Fibroblast of villous mesenchyme (primary cell): Measurements from ENCODE around the gene COG7. TPM values are rescaled to one million over a fixed set of nuclear protein-coding genes. Genes with fewer than 3 reads are reported as not detected.

ENCODE experiments used
- DNase-seq: peaks from one replicate; pipeline ENCODE4 v3.0.0-alpha.2; 2010; ENCODE audit warnings: low read depth
- H3K4me3 ChIP-seq: 2 replicates; pipeline ENCODE4 v1.5.1; 2011; ENCODE audit warnings: low read depth, mild to moderate bottlenecking, low read length
- total RNA-seq: library from RNA; depleted of rRNA; stranded (reverse); fragments of >200 nt; gene quantifications from 2 replicates; pipeline ENCODE4 v1.2.3, GENCODE V29; 2012
- TF ChIP-seq, protein P1 (sequence below): IDR thresholded peaks from 2 replicates; pipeline ENCODE4 v1.5.1; 2012; ENCODE audit warnings: low read depth, mild to moderate bottlenecking, low read length; ENCODE audit not compliant: insufficient read depth

COG7 gene
- total RNA-seq, 1 donor, result 29.4 TPM

DNA sequence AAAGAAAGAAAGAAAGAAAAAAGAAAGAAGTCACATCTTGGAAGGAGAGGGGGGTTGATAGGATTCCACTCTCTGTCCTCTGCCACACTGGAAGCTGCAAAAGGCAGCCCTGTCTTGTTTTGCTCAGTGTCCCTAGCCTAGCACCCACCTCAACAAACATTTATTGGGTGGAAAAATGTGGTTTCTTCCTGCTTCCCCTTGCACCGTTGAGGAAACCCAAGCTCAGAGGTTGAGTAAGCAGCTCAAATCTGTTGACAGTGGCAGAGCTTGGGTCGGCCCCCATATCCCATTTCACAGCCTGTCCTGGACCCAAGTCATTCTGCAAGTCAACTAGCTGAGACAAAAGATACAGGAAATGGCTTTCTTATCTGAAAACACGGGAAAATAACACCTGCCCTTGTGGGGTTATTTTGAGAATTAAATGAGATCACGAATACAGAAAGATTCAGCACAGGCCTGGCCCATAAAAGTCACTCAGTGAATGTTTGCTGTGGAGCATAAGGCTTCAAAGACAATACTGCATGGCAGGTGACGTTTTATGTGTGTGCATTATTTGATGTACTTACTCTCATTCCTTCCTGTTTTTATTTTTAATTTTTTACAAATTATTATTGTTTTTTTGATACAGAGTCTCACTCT lies 87.3 kb downstream of the COG7 start:
- H3K4me3 ChIP-seq, result no peak overlapping the region
- no peak for DNase-seq

DNA sequence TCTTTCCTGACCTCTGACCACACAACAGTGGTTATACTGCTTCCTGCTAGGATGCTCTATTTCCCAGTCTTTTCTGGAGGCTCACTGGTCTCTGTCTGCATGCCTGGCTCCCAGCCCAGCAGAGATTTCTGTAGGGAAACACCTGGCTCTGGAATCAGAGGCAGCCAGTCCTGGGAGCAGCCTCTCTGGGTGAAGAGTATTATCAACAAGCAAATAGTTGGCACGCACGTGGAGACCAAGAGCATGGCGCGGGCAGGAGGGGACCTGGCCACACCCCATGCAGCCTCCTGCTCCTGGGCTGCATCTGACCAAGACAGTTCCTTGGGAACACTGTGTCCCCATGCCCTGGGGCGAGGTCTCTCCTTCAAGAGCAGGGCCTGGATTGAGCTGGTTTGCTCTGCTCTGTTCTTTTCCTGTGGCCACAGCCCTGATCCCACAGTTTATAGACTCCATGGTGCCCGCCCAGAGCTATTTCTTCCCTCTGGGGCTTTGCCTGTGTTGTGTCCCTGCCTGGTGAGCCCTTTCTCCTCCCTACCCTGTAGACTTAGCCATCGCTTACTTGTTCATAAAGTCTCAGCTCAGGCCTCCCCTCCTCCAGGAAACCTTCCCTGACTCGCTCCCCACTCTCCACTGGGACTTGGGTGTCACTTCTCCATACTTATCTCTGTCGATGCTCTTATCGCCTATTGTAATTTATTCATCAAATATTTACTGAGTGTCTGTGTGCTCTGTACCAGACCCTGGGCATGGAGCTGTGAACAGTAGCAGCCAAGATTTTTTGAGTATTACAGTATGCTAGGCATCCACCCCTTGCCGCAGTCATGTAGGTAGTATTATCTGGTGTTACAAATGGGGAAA lies 90.3 kb downstream of the COG7 start:
- H3K4me3 ChIP-seq, result no peak overlapping the region
- DNase-seq, result no peak
- TF ChIP-seq, protein P1, sequence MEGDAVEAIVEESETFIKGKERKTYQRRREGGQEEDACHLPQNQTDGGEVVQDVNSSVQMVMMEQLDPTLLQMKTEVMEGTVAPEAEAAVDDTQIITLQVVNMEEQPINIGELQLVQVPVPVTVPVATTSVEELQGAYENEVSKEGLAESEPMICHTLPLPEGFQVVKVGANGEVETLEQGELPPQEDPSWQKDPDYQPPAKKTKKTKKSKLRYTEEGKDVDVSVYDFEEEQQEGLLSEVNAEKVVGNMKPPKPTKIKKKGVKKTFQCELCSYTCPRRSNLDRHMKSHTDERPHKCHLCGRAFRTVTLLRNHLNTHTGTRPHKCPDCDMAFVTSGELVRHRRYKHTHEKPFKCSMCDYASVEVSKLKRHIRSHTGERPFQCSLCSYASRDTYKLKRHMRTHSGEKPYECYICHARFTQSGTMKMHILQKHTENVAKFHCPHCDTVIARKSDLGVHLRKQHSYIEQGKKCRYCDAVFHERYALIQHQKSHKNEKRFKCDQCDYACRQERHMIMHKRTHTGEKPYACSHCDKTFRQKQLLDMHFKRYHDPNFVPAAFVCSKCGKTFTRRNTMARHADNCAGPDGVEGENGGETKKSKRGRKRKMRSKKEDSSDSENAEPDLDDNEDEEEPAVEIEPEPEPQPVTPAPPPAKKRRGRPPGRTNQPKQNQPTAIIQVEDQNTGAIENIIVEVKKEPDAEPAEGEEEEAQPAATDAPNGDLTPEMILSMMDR, result no peak

More for the DNA sequence above, 87.3 kb downstream of the COG7 start:
- TF ChIP-seq, protein P1, result no peak

DNA sequence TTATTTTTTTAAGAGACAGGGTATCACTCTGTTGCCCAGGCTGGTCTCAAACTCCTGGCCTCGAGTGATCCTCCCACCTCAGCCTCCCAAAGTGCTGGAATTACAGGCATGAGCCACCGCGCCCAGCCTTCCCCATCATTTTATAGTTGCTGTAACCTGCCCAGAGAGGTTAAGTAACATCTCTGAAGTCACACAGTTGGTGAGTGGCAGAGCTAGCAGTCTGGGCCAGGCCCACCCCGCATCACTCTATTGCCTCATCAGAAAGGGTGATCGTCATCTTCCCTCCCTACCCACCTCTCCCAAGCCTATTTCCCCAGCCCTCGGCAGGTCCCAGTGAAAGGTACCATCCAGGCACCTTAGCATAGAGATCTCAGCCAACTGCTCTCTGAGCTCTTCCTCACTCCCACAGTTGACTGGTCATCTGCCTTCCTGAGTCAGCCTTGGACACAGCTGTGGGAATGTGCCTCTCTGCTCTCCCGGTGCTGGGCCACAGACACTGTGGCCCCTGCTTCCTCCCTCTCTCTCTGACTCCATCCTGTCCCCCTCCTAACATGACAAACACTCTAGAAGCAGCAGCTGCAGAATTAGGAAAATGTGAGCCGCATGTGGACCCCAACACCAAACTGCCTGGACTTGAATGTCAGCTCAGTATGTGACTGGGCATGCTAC lies 93.8 kb downstream of the COG7 start:
- TF ChIP-seq, protein P1, result no peak
- DNase-seq, result no peak

DNA sequence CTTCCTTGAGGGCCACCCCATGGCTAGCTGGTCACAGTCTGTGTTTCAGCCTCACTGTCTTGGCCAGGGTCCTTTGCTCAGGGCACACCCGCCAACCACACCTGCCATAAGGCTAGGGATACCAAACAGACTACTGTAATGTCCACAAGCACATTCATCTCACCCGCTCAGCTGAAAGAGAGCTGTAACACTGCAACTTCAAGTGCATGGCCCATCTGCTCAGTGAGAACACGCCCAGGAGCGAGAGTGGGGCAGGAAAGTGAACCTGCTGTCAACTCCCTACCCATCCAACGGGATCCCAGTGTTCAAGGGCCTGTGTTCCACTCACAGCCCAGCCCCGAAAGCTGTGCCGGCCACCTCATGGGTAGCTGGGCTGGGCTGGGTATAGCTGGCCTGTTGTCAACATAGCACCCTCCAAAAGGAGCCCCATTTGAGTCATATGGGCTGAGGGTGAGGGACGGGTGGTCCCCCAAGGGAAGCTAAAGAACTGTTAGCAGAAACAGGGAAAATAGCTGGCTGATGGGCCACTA lies 95.2 kb downstream of the COG7 start:
- TF ChIP-seq, protein P1, result no peak
- DNase-seq, result no peak
- no peak overlapping the region for H3K4me3 ChIP-seq

More for the DNA sequence above, 93.8 kb downstream of the COG7 start:
- no peak overlapping the region for H3K4me3 ChIP-seq

DNA sequence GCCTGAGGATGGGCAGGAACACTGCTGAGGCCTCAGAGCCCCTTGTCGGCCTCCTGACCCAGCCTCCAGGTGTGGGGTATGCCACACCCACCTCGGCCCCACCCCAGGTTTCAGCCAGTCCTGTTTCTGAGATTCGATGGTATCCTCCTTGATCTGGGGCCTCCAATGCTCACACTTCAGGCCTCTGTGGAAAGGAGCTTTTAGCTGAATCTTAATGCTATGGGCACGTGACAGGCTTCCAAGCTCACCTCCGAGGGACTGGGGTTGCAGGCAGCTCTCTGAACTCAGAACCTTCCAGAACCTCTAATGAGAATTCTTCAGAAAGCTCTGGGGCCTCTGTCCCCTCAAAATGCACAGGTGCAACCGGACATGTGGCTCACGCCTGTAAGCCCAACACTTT lies 96.0 kb downstream of the COG7 start:
- no peak for DNase-seq
- TF ChIP-seq, protein P1, result no peak
- H3K4me3 ChIP-seq, result no peak overlapping the region

DNA sequence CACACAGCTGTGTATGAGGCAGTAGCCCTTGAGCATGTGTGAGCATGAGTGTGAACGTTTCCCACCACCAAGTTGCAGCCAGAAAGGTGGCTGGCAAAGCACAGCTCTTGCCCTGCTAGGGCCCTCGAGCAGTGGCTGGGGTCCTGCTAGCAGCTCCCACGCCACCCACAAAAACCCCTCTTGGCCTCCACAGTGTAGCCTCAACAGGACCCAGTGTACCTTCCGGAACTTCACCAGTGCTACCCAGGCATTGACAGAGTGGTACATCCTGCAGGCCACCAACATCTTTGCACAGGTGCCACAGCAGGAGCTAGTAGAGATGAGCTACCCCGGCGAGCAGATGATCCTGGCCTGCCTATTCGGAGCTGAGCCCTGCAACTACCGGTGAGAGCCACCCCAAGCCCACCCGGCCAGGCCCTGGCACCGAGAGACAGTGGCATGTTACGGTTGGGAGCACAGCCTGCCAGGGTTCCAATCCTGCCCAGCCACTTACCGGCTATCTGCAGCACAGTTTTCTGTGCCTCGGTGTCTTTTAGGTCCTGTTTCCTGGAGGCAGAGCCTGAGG lies 97.8 kb downstream of the COG7 start:
- TF ChIP-seq, protein P1, result no peak
- no peak overlapping the region for H3K4me3 ChIP-seq
- no peak for DNase-seq
